Measurements from ENCODE around the gene OPCML.

OPCML gene

GRCh38 chr11:132848336-132848735, 684.0 kb downstream of the OPCML start:
- no peak for ATAC-seq
- no peak for TF ChIP-seq ZC3H10 (CRISPR knock-in tag; IDR thresholded peaks at IDR 0.05)
- no peak for TF ChIP-seq TCF4 (CRISPR knock-in tag; IDR thresholded peaks at IDR 0.05; ENCODE audit: borderline replicate concordance)
- no peak for TF ChIP-seq ESRRG (CRISPR knock-in tag; IDR thresholded peaks at IDR 0.05)
- no peak for TF ChIP-seq TOX (CRISPR knock-in tag; IDR thresholded peaks at IDR 0.05; ENCODE audit: borderline replicate concordance)
- TF ChIP-seq ISL1 (CRISPR knock-in tag; IDR thresholded peaks at IDR 0.05) = no peak
- TF ChIP-seq, protein P1, sequence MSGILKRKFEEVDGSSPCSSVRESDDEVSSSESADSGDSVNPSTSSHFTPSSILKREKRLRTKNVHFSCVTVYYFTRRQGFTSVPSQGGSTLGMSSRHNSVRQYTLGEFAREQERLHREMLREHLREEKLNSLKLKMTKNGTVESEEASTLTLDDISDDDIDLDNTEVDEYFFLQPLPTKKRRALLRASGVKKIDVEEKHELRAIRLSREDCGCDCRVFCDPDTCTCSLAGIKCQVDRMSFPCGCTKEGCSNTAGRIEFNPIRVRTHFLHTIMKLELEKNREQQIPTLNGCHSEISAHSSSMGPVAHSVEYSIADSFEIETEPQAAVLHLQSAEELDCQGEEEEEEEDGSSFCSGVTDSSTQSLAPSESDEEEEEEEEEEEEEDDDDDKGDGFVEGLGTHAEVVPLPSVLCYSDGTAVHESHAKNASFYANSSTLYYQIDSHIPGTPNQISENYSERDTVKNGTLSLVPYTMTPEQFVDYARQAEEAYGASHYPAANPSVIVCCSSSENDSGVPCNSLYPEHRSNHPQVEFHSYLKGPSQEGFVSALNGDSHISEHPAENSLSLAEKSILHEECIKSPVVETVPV (CRISPR knock-in tag; IDR thresholded peaks at IDR 0.05) = no peak
- TF ChIP-seq ZNF70 (CRISPR knock-in tag; IDR thresholded peaks at IDR 0.05) = no peak
- TF ChIP-seq, protein P2, sequence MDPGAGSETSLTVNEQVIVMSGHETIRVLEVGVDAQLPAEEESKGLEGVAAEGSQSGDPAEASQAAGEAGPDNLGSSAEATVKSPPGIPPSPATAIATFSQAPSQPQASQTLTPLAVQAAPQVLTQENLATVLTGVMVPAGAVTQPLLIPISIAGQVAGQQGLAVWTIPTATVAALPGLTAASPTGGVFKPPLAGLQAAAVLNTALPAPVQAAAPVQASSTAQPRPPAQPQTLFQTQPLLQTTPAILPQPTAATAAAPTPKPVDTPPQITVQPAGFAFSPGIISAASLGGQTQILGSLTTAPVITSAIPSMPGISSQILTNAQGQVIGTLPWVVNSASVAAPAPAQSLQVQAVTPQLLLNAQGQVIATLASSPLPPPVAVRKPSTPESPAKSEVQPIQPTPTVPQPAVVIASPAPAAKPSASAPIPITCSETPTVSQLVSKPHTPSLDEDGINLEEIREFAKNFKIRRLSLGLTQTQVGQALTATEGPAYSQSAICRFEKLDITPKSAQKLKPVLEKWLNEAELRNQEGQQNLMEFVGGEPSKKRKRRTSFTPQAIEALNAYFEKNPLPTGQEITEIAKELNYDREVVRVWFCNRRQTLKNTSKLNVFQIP (CRISPR knock-in tag; IDR thresholded peaks at IDR 0.05; ENCODE audit: borderline replicate concordance, low read depth) = no peak

- TF ChIP-seq, protein P3, sequence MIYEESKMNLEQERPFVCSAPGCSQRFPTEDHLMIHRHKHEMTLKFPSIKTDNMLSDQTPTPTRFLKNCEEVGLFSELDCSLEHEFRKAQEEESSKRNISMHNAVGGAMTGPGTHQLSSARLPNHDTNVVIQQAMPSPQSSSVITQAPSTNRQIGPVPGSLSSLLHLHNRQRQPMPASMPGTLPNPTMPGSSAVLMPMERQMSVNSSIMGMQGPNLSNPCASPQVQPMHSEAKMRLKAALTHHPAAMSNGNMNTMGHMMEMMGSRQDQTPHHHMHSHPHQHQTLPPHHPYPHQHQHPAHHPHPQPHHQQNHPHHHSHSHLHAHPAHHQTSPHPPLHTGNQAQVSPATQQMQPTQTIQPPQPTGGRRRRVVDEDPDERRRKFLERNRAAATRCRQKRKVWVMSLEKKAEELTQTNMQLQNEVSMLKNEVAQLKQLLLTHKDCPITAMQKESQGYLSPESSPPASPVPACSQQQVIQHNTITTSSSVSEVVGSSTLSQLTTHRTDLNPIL (CRISPR knock-in tag; IDR thresholded peaks at IDR 0.05; ENCODE audit: low read depth) = no peak
- TF ChIP-seq, protein P2 (CRISPR knock-in tag; IDR thresholded peaks at IDR 0.05; ENCODE audit: borderline replicate concordance, low read depth) = no peak
- no peak for TF ChIP-seq OSR1 (CRISPR knock-in tag; IDR thresholded peaks at IDR 0.05)
- no peak for TF ChIP-seq ZFP30 (CRISPR knock-in tag; IDR thresholded peaks at IDR 0.05)
- no peak for TF ChIP-seq SNAI2 (CRISPR knock-in tag; IDR thresholded peaks at IDR 0.05)
- TF ChIP-seq ARNTL (CRISPR knock-in tag; IDR thresholded peaks at IDR 0.05; ENCODE audit: borderline replicate concordance, low read depth) = no peak
- TF ChIP-seq ESRRG (CRISPR knock-in tag; IDR thresholded peaks at IDR 0.05) = no peak
- no peak for TF ChIP-seq CSDC2 (CRISPR knock-in tag; IDR thresholded peaks at IDR 0.05)
- TF ChIP-seq ZC3H10 (CRISPR knock-in tag; IDR thresholded peaks at IDR 0.05) = no peak
- no peak for TF ChIP-seq TCF4 (CRISPR knock-in tag; IDR thresholded peaks at IDR 0.05; ENCODE audit: borderline replicate concordance)
- TF ChIP-seq TSHZ2 (CRISPR knock-in tag; IDR thresholded peaks at IDR 0.05) = no peak
- no peak for TF ChIP-seq BACH2 (CRISPR knock-in tag; IDR thresholded peaks at IDR 0.05; ENCODE audit: borderline replicate concordance)
- TF ChIP-seq PPARA (CRISPR knock-in tag; IDR thresholded peaks at IDR 0.05; ENCODE audit: borderline replicate concordance) = no peak
- no peak for TF ChIP-seq RARB (CRISPR knock-in tag; IDR thresholded peaks at IDR 0.05)
- no peak for TF ChIP-seq ZNF8 (CRISPR knock-in tag; IDR thresholded peaks at IDR 0.05)
- TF ChIP-seq, protein P4, sequence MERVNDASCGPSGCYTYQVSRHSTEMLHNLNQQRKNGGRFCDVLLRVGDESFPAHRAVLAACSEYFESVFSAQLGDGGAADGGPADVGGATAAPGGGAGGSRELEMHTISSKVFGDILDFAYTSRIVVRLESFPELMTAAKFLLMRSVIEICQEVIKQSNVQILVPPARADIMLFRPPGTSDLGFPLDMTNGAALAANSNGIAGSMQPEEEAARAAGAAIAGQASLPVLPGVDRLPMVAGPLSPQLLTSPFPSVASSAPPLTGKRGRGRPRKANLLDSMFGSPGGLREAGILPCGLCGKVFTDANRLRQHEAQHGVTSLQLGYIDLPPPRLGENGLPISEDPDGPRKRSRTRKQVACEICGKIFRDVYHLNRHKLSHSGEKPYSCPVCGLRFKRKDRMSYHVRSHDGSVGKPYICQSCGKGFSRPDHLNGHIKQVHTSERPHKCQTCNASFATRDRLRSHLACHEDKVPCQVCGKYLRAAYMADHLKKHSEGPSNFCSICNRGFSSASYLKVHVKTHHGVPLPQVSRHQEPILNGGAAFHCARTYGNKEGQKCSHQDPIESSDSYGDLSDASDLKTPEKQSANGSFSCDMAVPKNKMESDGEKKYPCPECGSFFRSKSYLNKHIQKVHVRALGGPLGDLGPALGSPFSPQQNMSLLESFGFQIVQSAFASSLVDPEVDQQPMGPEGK (CRISPR knock-in tag; IDR thresholded peaks at IDR 0.05; ENCODE audit: borderline replicate concordance) = no peak
- TF ChIP-seq GLIS3 (CRISPR knock-in tag; IDR thresholded peaks at IDR 0.05) = no peak
- TF ChIP-seq ZNF70 (CRISPR knock-in tag; IDR thresholded peaks at IDR 0.05) = no peak
- ATAC-seq = no peak
These were observed 686.2 kb downstream of the OPCML start for GRCh38 chr11:132846075-132846474.

Data from SK-N-SH treated with all-trans-retinoic acid at 6 μM for 48 hours (cell line).